ENCODE data around the gene AEN.
"Not testable (repeated sequence)": the region's sequence is repeated elsewhere in the genome, so short reads cannot be mapped to it uniquely, and the experiment has no call there.

Gene AEN

DNA sequence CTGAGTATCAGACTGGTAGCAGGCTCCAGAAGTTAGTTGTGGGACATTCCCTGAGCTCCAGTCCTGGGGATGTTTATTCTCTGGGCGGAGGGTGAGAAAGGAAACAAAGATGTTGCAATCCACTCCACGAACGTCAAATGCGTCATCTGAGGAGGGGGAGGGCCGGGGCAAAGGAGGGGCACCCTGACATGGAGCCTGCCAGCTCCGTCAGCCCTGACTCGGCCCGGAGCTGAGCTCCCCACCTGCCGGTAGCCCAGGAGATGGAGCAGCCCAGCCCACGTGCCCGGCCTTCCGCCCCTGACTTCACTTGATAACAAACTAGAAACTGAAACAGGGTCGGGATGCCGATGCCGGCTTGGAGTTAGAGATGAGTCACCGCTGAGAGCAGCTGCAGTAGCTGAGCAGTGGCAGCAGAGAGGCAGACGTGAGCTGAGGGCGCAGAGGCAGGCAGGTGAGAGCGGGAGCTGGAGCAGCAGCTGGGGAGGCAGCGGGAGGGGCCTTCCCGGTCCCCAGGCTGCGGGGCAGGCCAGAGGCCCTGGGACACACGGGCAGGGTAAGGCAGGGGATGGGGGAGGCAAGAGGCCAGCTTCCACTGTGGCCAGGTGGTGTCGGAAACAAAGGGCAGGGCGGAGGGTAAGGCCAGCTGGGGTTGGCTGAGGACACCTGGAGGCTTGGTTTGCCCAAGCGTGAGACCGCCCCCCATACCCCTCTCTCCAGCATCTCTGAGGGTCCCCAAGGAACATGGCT is 17.7 kb downstream of the AEN start, which contains the start of gene ISG20:
ISG20 (plus strand) TSS at position 391 of the 747 bp plus-strand sequence; CDS start at position 742, 351 bp downstream.
- H3K27ac ChIP-seq: peak within 1 kb of the TSS; percentile 77
- TF ChIP-seq, protein P1, sequence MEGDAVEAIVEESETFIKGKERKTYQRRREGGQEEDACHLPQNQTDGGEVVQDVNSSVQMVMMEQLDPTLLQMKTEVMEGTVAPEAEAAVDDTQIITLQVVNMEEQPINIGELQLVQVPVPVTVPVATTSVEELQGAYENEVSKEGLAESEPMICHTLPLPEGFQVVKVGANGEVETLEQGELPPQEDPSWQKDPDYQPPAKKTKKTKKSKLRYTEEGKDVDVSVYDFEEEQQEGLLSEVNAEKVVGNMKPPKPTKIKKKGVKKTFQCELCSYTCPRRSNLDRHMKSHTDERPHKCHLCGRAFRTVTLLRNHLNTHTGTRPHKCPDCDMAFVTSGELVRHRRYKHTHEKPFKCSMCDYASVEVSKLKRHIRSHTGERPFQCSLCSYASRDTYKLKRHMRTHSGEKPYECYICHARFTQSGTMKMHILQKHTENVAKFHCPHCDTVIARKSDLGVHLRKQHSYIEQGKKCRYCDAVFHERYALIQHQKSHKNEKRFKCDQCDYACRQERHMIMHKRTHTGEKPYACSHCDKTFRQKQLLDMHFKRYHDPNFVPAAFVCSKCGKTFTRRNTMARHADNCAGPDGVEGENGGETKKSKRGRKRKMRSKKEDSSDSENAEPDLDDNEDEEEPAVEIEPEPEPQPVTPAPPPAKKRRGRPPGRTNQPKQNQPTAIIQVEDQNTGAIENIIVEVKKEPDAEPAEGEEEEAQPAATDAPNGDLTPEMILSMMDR (conservative IDR thresholded peaks at IDR 0.05): no peak; the same call in 1 of the 2 replicates
- TF ChIP-seq ZFX (IDR thresholded peaks at IDR 0.05): peak; percentile 40; the same call in 1 of the 2 replicates

GRCh38 chr15:88641959-88642452 is 20.9 kb downstream of the AEN start:
- H3K27ac ChIP-seq: no peak overlapping the region
- TF ChIP-seq ZFX (IDR thresholded peaks at IDR 0.05): no peak
- TF ChIP-seq, protein P1 (conservative IDR thresholded peaks at IDR 0.05): no peak

- not testable (repeated sequence) for H3K27ac ChIP-seq
Observed at GRCh38 chr15:88642514-88642913, 21.4 kb downstream of the AEN start.

GRCh38 chr15:88644741-88645140 is 23.6 kb downstream of the AEN start:
- H3K27ac ChIP-seq: no peak overlapping the region
- TF ChIP-seq ZFX (IDR thresholded peaks at IDR 0.05): no peak
- TF ChIP-seq, protein P1 (conservative IDR thresholded peaks at IDR 0.05): no peak

GRCh38 chr15:88645171-88646087 is 24.3 kb downstream of the AEN start:
- TF ChIP-seq, protein P1 (conservative IDR thresholded peaks at IDR 0.05): no peak
- TF ChIP-seq ZFX (IDR thresholded peaks at IDR 0.05): no peak
- no peak overlapping the region for H3K27ac ChIP-seq

- no peak for TF ChIP-seq ZFX (IDR thresholded peaks at IDR 0.05)
- TF ChIP-seq, protein P1 (conservative IDR thresholded peaks at IDR 0.05): no peak
- H3K27ac ChIP-seq: no peak overlapping the region
Observed at GRCh38 chr15:88646088-88646405, 24.9 kb downstream of the AEN start.

GRCh38 chr15:88646951-88647350 is 25.8 kb downstream of the AEN start:
- peak overlapping the region; percentile 42 for H3K27ac ChIP-seq
- TF ChIP-seq, protein P1 (conservative IDR thresholded peaks at IDR 0.05): no peak
- TF ChIP-seq ZFX (IDR thresholded peaks at IDR 0.05): no peak

Data from C4-2B (cell line).